Measurements from ENCODE around the gene TBC1D1.

DNA sequence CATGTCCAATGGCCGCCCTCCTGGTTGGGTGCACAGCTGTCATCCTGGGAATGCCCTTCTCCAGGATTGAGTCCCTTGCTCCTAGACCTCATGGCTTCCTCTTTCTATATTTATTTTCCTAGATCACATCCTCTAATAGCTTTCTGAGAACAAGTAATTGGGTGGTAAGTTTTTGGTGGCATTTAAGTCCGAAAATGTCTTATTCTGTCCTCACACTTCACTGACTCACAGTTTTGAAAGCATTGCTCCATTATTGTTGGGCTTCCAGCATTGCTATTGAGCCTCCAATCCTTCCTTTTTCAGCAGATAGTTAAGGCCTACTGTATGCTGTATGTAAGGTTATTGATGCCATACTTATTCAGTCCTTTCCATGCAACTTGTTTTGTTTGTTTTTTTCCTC lies 38.5 kb upstream of the TBC1D1 start:
- TF ChIP-seq ZBTB1 (tag by site-specific recombination; IDR thresholded peaks at IDR 0.05) = no peak
- TF ChIP-seq, protein P1, sequence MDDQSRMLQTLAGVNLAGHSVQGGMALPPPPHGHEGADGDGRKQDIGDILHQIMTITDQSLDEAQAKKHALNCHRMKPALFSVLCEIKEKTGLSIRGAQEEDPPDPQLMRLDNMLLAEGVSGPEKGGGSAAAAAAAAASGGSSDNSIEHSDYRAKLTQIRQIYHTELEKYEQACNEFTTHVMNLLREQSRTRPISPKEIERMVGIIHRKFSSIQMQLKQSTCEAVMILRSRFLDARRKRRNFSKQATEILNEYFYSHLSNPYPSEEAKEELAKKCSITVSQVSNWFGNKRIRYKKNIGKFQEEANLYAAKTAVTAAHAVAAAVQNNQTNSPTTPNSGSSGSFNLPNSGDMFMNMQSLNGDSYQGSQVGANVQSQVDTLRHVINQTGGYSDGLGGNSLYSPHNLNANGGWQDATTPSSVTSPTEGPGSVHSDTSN (CRISPR knock-in tag; IDR thresholded peaks at IDR 0.05) = no peak
- TF ChIP-seq, protein P2, sequence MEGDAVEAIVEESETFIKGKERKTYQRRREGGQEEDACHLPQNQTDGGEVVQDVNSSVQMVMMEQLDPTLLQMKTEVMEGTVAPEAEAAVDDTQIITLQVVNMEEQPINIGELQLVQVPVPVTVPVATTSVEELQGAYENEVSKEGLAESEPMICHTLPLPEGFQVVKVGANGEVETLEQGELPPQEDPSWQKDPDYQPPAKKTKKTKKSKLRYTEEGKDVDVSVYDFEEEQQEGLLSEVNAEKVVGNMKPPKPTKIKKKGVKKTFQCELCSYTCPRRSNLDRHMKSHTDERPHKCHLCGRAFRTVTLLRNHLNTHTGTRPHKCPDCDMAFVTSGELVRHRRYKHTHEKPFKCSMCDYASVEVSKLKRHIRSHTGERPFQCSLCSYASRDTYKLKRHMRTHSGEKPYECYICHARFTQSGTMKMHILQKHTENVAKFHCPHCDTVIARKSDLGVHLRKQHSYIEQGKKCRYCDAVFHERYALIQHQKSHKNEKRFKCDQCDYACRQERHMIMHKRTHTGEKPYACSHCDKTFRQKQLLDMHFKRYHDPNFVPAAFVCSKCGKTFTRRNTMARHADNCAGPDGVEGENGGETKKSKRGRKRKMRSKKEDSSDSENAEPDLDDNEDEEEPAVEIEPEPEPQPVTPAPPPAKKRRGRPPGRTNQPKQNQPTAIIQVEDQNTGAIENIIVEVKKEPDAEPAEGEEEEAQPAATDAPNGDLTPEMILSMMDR (tag by site-specific recombination; IDR thresholded peaks at IDR 0.05) = no peak
- TF ChIP-seq ZNF629 (tag by site-specific recombination; IDR thresholded peaks at IDR 0.05) = no peak
- TF ChIP-seq ZNF174 (tag by site-specific recombination; IDR thresholded peaks at IDR 0.05) = no peak
- TF ChIP-seq, protein P3, sequence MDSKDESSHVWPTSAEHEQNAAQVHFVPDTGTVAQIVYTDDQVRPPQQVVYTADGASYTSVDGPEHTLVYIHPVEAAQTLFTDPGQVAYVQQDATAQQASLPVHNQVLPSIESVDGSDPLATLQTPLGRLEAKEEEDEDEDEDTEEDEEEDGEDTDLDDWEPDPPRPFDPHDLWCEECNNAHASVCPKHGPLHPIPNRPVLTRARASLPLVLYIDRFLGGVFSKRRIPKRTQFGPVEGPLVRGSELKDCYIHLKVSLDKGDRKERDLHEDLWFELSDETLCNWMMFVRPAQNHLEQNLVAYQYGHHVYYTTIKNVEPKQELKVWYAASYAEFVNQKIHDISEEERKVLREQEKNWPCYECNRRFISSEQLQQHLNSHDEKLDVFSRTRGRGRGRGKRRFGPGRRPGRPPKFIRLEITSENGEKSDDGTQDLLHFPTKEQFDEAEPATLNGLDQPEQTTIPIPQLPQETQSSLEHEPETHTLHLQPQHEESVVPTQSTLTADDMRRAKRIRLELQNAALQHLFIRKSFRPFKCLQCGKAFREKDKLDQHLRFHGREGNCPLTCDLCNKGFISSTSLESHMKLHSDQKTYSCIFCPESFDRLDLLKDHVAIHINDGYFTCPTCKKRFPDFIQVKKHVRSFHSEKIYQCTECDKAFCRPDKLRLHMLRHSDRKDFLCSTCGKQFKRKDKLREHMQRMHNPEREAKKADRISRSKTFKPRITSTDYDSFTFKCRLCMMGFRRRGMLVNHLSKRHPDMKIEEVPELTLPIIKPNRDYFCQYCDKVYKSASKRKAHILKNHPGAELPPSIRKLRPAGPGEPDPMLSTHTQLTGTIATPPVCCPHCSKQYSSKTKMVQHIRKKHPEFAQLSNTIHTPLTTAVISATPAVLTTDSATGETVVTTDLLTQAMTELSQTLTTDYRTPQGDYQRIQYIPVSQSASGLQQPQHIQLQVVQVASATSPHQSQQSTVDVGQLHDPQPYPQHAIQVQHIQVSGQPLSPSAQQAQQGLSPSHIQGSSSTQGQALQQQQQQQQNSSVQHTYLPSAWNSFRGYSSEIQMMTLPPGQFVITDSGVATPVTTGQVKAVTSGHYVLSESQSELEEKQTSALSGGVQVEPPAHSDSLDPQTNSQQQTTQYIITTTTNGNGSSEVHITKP (tag by site-specific recombination; IDR thresholded peaks at IDR 0.05) = no peak
- no peak for TF ChIP-seq YY1 (tag by site-specific recombination; IDR thresholded peaks at IDR 0.05)
- TF ChIP-seq ZNF266 (tag by site-specific recombination; IDR thresholded peaks at IDR 0.05; ENCODE audit: low read depth) = no peak
- no peak for TF ChIP-seq ZNF24 (tag by site-specific recombination; IDR thresholded peaks at IDR 0.05)
- TF ChIP-seq YY2 (tag by site-specific recombination; IDR thresholded peaks at IDR 0.05) = no peak
- no peak for TF ChIP-seq ZNF777 (tag by site-specific recombination; IDR thresholded peaks at IDR 0.05; ENCODE audit: borderline replicate concordance)
- TF ChIP-seq ZNF157 (tag by site-specific recombination; IDR thresholded peaks at IDR 0.05) = no peak
